ENCODE measurements around the gene C11orf65. TPM values are rescaled to one million over a fixed set of nuclear protein-coding genes. Genes with fewer than 3 reads are reported as not detected.
"Not testable (repeated sequence)": the region's sequence is repeated elsewhere in the genome, so short reads cannot be mapped to it uniquely, and the experiment has no call there.

The C11orf65 gene
- total RNA-seq, 1 donor from 2014 or later, result 0.35 TPM

DNA sequence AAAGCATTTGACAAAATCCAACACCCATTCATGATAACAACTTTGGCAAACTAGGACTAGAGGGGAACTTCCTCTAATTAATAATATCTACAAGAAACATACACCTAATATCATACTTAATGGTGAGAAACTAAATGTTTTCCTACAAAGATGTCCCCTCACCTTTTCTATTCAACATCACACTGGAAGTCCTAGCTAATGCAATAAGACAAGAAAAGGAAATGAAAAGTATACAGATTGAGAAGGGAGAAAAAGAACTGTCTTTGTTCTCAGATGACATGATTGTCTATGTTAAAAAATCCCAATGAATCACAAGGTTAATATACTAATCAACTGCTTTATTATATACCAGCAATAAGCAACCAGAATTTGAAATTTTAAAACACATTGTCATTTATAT, 52.4 kb downstream of the C11orf65 start:
- no peak overlapping the region for H3K27ac Mint-ChIP-seq (ENCODE audit: unreplicated experiment)
- TF ChIP-seq CTCF (IDR thresholded peaks at IDR 0.05), result no peak
- H3K9me3 Mint-ChIP-seq (ENCODE audit: unreplicated experiment), result peaks cover 9% of the 10 kb centered on the region
- no peak overlapping the region for H3K4me3 Mint-ChIP-seq (ENCODE audit: unreplicated experiment)
- DNase-seq (ENCODE audit: extremely low spot score, unreplicated experiment), result no peak
- H3K27me3 Mint-ChIP-seq (ENCODE audit: unreplicated experiment), result no peaks in the 10 kb centered on the region
- peaks cover 1% of the 10 kb centered on the region for H3K4me1 Mint-ChIP-seq (ENCODE audit: unreplicated experiment)
- H3K36me3 Mint-ChIP-seq (ENCODE audit: unreplicated experiment), result no peaks in the 10 kb centered on the region

DNA sequence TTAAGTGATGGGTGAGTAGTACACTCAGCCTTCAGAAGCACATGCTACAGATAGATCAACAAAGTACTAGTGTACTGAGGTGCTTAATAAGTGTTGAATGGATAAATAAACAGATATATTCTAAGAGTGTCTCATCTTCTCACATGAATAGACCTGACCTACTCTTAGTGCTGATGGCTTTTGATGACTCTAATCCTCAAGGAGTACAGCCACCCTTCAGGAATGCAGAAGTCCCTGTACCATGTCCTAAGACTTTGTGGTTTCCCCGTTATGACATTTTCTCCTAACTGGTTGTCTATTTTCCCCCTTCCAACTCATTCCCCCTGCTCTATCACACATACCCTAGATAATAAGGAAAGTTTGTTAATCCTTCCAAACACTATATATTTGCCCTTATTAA, 61.6 kb downstream of the C11orf65 start:
- peaks cover 3% of the 10 kb centered on the region for H3K9me3 Mint-ChIP-seq (ENCODE audit: unreplicated experiment)
- TF ChIP-seq CTCF (IDR thresholded peaks at IDR 0.05), result no peak
- no peaks in the 10 kb centered on the region for H3K4me1 Mint-ChIP-seq (ENCODE audit: unreplicated experiment)
- DNase-seq (ENCODE audit: extremely low spot score, unreplicated experiment), result no peak
- H3K36me3 Mint-ChIP-seq (ENCODE audit: unreplicated experiment), result no peaks in the 10 kb centered on the region
- no peak overlapping the region for H3K27ac Mint-ChIP-seq (ENCODE audit: unreplicated experiment)
- H3K27me3 Mint-ChIP-seq (ENCODE audit: unreplicated experiment), result no peaks in the 10 kb centered on the region
- H3K4me3 Mint-ChIP-seq (ENCODE audit: unreplicated experiment), result no peak overlapping the region

GRCh38 chr11:108403052-108403451, 64.3 kb downstream of the C11orf65 start:
- no peak overlapping the region for H3K4me3 Mint-ChIP-seq (ENCODE audit: unreplicated experiment)
- DNase-seq (ENCODE audit: extremely low spot score, unreplicated experiment), result no peak
- H3K4me1 Mint-ChIP-seq (ENCODE audit: unreplicated experiment), result no peaks in the 10 kb centered on the region
- H3K36me3 Mint-ChIP-seq (ENCODE audit: unreplicated experiment), result no peaks in the 10 kb centered on the region
- no peaks in the 10 kb centered on the region for H3K27me3 Mint-ChIP-seq (ENCODE audit: unreplicated experiment)
- no peak for TF ChIP-seq CTCF (IDR thresholded peaks at IDR 0.05)
- H3K9me3 Mint-ChIP-seq (ENCODE audit: unreplicated experiment), result no peaks in the 10 kb centered on the region
- no peak overlapping the region for H3K27ac Mint-ChIP-seq (ENCODE audit: unreplicated experiment)

DNA sequence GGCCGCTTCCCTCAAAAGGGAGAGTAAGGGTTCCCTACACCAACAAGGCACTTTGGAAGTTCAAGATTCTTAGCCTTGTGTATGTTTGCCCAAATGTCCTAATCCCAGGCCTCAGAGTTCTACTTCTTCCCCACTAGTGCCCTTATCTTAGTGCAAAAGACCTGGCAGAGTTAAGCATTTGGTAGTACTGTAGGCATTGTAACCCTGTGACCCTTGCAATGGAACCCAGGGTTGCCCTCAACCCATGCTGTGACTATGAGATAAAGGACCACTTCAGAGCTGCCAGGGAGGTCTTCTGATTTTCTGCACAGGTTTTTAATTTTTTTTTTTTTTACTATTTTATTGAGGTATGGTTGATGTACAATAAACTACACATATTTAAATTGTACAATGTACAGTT, 65.1 kb downstream of the C11orf65 start:
- no peak overlapping the region for H3K4me3 Mint-ChIP-seq (ENCODE audit: unreplicated experiment)
- H3K4me1 Mint-ChIP-seq (ENCODE audit: unreplicated experiment), result no peaks in the 10 kb centered on the region
- no peak for DNase-seq (ENCODE audit: extremely low spot score, unreplicated experiment)
- H3K9me3 Mint-ChIP-seq (ENCODE audit: unreplicated experiment), result no peaks in the 10 kb centered on the region
- H3K27me3 Mint-ChIP-seq (ENCODE audit: unreplicated experiment), result no peaks in the 10 kb centered on the region
- no peak for TF ChIP-seq CTCF (IDR thresholded peaks at IDR 0.05)
- no peaks in the 10 kb centered on the region for H3K36me3 Mint-ChIP-seq (ENCODE audit: unreplicated experiment)
- H3K27ac Mint-ChIP-seq (ENCODE audit: unreplicated experiment), result no peak overlapping the region

GRCh38 chr11:108398439-108398838, 68.9 kb downstream of the C11orf65 start:
- no peak for DNase-seq (ENCODE audit: extremely low spot score, unreplicated experiment)
- H3K36me3 Mint-ChIP-seq (ENCODE audit: unreplicated experiment), result no peaks in the 10 kb centered on the region
- no peaks in the 10 kb centered on the region for H3K4me1 Mint-ChIP-seq (ENCODE audit: unreplicated experiment)
- no peaks in the 10 kb centered on the region for H3K9me3 Mint-ChIP-seq (ENCODE audit: unreplicated experiment)
- TF ChIP-seq CTCF (IDR thresholded peaks at IDR 0.05), result no peak
- no peak overlapping the region for H3K4me3 Mint-ChIP-seq (ENCODE audit: unreplicated experiment)
- H3K27ac Mint-ChIP-seq (ENCODE audit: unreplicated experiment), result no peak overlapping the region
- H3K27me3 Mint-ChIP-seq (ENCODE audit: unreplicated experiment), result no peaks in the 10 kb centered on the region

GRCh38 chr11:108396672-108397071, 70.7 kb downstream of the C11orf65 start:
- not testable (repeated sequence) for H3K4me1 Mint-ChIP-seq (ENCODE audit: unreplicated experiment); H3K4me3 Mint-ChIP-seq (ENCODE audit: unreplicated experiment); H3K9me3 Mint-ChIP-seq (ENCODE audit: unreplicated experiment); H3K27me3 Mint-ChIP-seq (ENCODE audit: unreplicated experiment); H3K27ac Mint-ChIP-seq (ENCODE audit: unreplicated experiment); DNase-seq (ENCODE audit: extremely low spot score, unreplicated experiment); H3K36me3 Mint-ChIP-seq (ENCODE audit: unreplicated experiment)

All from osteocyte (in vitro differentiated cells).